Caki2 (cell line): Measurements from ENCODE around the gene GMDS. TPM values are rescaled to one million over a fixed set of nuclear protein-coding genes. Genes with fewer than 3 reads are reported as not detected.

Experiments used
- DNase-seq: peaks from one replicate; pipeline ENCODE4 v3.0.0-alpha.2; 2015; ENCODE audit warnings: low read depth
- in situ Hi-C: cut with HindIII; loops from 2 replicates; pipeline ENCODE4 v1.10.0; 2016; ENCODE audit warnings: low sequenced_read_pairs, low pct_unique_long_range_greater_than_20kb, mixed read lengths
- total RNA-seq: library from RNA; depleted of rRNA; stranded (reverse); fragments of >200 nt; shearing (Covaris generic); gene quantifications from 2 replicates; pipeline ENCODE4 v1.2.3, GENCODE V29; 2014; ENCODE audit warnings: low replicate concordance

The GMDS gene
- total RNA-seq, 1 experiment from 2014 or later = 10.9 TPM

DNA sequence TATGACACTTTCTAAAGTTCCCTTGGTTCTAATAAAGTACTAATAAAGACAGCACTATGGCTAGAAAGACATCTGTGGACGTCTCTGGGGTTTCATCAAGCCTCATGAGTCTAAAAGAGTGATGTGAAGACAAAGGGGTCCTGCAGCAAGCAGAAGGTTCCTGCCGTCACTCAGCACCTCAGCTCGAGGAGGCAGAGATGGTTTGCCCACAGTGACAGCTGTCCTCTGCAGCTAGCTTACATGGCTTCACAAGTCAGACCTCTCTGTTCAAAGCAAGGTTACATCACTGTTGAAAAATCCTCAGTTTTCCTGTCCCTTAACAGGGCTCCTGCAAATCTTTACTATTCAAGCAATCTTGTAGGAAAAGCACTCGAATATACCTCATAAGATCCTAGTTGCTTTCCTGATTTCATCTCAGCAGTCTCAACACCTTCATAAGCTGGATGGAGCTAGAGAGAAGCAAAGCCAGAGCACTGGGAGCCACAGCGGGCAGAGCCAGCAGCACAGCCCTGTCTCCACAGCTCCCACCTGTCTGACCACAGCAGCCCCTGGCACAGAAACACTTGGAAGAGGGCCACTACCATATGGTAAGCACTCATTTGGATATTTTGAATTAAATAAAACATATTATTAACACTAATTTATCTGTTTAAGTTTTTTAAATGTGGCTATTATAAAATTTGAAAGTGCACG lies 202.3 kb downstream of the GMDS start:
- DNase-seq = no peak
- in situ Hi-C loops = no loop called here

DNA sequence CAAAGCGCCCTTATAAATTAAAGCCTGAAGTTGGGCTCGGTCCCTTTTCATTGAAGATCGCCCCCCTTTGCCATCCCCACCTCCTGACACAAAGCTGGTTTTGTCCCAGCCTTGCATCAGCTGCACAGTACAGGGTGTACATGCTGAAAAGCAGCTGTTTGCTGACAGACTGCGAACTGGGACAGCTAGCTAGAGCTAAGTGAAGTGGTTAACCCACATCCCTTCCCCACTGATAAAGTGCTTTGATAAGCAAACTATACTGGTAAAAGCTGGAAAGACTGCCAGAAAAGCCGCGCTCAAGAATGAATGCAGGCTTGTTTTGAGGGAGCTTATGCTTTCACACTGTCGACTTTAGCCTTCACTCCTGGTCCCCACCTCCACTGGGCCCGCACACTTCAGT lies 207.3 kb downstream of the GMDS start:
- in situ Hi-C loops = no loop called here
- no peak for DNase-seq

DNA sequence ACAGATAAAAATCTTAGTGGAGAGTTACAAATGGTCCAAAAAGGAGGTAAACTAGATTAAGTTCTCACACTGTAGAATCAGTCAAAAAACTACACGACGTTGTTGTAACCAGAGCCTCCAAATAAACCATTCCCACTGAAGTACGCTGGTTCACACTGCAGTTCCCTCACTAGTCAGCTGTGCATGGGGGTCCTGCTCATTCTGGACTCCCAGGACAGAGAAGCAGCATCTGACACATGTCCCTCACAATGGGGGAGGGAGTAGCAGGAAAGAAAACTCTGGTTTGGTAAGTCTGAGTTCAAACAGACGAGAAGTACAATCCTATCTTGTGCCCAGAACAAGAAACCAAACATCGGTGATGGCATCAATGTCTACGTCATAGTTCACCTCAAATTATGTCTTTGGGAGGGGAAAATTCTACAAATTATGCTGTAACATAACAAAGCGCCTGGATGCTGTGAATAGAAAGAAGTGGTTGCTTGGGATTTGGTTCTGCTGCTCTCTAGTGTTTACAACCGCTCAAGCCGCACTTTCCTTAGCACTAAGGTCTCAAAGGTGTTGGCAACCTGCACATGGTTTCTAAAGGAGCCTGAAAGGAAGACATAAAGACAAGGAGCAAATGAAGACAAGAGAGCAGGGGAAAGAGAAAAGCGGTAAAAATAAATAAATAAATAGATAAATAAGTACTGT lies 208.0 kb downstream of the GMDS start:
- DNase-seq = no peak
- in situ Hi-C loops = no loop called here

GRCh38 chr6:2036710-2037023 lies 208.7 kb downstream of the GMDS start:
- in situ Hi-C loops = no loop called here
- DNase-seq = no peak

DNA sequence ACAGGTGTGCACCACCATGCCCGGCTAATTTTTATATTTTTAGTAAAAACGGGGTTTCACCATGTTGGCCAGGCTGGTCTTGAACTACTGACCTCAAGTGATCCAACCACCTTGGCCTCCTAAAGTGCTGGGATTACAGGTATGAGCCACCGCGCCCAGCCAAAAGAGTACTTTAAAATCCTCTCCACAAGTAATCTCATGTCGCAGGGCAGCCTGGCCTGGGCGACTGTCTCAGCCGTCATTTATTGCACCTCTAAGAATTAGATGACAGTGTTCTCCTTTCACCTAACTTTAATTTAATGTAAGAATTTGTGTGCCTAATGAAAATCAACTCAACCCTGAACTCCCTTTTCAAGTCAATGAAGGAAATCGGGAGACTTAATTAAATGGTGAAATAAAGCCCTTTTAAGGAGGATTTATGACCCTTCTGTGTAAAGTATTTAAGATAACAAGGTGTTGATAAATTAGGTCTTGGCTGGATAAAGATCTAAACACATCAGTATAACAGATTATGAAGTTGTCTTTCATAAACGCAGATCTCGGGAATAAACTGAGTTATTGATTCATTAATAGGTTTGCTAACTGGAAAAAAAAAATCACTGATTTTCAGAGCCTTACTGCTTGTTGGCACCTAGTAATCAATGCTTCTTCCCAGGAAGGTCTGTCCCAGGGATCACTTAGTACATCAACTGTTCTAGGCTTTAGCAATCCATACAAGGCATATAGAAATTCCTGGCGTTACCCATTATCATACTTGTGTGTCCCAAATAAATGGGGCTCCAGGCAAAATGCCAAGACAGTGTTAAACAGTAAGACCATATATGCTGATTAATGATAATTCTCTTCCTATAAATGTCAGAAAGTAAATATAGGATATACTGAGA lies 209.3 kb downstream of the GMDS start:
- in situ Hi-C loops = no loop called here
- DNase-seq = no peak

GRCh38 chr6:2035046-2035445 lies 210.4 kb downstream of the GMDS start:
- DNase-seq = peak; percentile 79
- in situ Hi-C loops = no loop called here

DNA sequence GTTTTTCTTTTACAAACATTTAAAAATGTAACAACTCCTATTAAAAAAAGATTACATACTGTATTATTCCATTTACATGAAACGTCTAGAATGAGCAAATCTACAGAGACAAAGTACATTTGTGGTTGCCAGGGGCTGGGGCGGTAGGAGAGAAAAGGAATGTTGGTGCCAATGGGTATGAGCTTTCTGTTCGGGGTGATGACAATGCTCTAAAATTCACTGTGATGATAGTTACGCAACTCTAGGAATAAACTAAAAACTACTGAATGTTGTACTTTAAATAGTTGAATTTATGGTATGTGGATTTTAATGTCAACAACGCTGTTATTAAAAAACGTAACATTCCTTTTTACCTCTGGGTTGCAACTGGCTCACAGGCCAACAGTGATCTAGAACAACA lies 211.1 kb downstream of the GMDS start:
- in situ Hi-C loops = no loop called here

DNA sequence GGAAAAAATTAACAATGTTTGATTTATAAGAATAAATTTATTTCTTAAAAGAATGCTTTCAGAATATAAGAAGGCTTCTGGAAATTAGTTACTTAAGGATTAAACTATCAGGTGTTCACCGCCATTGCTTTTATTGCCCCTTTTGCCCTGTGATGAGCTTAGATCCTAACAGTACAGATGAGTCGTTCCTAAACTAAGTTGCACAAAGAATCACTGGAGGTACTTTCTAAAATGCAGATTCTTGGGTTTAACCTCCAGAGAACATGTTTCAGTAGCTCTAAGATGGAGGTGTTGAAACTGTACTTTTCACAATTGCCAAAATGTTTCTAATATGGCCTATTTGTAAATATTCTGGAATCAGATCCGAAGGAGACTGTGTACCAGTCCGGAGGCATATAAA lies 211.9 kb downstream of the GMDS start:
- in situ Hi-C loops = no loop called here
- DNase-seq = no peak

More for the DNA sequence above, 211.1 kb downstream of the GMDS start:
- no peak for DNase-seq

DNA sequence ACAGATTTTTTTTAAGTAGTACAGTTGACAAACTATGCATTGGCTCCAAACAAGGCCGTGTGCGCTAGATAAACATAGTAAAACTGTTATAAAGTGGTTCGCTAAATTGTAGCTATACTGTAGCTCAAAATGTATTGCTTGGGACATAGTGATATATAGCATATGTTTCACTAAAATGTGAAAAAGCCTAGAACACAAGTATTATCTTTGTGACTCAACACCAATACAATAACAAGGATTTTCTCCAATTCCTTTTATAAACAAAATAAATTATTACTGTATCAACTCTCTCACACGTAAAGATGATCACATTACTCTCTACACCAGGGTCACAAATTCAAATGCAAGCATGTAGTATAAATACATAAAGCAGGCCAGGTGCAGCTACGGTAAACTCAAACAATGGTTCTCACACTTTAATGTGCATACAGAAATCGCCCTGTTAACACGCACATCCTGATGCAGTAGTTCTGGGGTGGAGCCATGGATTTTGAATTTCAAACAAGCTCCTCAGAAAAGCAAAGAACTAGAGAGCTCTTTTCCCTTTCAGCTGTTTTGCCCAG lies 214.6 kb downstream of the GMDS start:
- in situ Hi-C loops = no loop called here
- DNase-seq = peak; percentile 30

GRCh38 chr6:2029952-2030351 lies 215.5 kb downstream of the GMDS start:
- in situ Hi-C loops = no loop called here
- no peak for DNase-seq

GRCh38 chr6:2029130-2029794 lies 216.1 kb downstream of the GMDS start:
- in situ Hi-C loops = no loop called here

DNA sequence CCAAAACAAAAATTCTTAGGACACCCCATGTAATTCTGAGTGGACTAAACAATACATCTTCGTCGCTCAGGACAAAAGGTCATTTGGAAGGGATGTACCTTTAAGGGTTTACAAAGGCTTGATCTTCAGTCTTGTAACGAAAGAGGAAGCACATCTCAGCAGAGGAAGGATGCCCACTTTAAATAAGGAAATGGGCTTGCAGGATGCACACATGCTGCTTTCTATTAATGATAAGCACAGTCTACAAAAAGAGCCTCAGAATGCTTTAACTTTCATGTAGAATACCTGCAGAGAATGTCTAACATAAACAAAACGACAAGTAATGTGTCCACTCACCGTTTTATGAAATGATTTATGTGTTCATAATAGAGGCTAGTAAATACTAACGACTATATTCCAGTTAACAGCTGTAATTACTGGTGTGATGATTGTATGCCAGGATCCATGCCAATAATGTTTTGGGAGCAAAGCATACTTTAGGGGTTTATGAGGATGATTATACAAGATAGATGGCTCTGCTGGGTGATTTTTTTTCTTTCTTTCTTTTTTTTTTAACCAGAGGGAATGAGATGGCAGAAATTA lies 216.9 kb downstream of the GMDS start:
- peak; percentile 72 for DNase-seq
- in situ Hi-C loops = no loop called here

More at GRCh38 chr6:2029130-2029794, 216.1 kb downstream of the GMDS start:
- DNase-seq = peak; percentile 62

GRCh38 chr6:2026133-2026532 lies 219.3 kb downstream of the GMDS start:
- peak; percentile 60 for DNase-seq

GRCh38 chr6:2021713-2022125 lies 223.7 kb downstream of the GMDS start:
- peak; percentile 70 for DNase-seq
- in situ Hi-C loops = no loop called here

More at GRCh38 chr6:2026133-2026532, 219.3 kb downstream of the GMDS start:
- in situ Hi-C loops = no loop called here

- peak; percentile 16 for DNase-seq
- in situ Hi-C loops = no loop called here
These were observed 224.5 kb downstream of the GMDS start for GRCh38 chr6:2020909-2021308.

GRCh38 chr6:2019051-2019450 lies 226.4 kb downstream of the GMDS start:
- DNase-seq = no peak
- in situ Hi-C loops = no loop called here

DNA sequence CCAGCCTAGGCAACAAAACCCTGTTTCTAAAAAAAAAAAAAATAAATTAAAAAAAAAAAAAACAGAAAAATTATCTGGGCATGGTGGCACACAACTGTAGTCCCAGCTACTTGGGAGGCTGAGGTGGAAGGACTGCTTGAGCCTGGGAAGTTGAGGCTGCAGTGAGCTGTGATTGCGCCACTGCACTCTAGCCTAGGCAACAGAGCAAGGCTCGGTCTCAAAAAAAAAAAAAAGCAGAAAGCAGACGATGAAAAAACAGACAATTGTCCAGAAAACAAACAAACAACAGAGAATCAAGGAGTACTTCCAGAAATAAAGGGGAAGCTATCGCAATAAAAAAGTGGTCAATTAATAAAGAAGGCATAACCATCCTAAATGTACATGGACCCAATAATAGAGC lies 229.4 kb downstream of the GMDS start:
- in situ Hi-C loops = no loop called here
- no peak for DNase-seq

GRCh38 chr6:2008383-2008976 lies 236.9 kb downstream of the GMDS start:
- DNase-seq = no peak
- in situ Hi-C loops = no loop called here
